HG03558 (cell line): Measurements from ENCODE around the gene TSEN54.

ENCODE experiments used
- ATAC-seq: cut with Tn5 transposase; IDR thresholded peaks from one replicate; pipeline ENCODE4 v1.9.1; 2021; ENCODE audit warnings: moderate number of reproducible peaks; ENCODE audit not compliant: unreplicated experiment; ENCODE audit errors: extremely low read depth

The TSEN54 gene

DNA sequence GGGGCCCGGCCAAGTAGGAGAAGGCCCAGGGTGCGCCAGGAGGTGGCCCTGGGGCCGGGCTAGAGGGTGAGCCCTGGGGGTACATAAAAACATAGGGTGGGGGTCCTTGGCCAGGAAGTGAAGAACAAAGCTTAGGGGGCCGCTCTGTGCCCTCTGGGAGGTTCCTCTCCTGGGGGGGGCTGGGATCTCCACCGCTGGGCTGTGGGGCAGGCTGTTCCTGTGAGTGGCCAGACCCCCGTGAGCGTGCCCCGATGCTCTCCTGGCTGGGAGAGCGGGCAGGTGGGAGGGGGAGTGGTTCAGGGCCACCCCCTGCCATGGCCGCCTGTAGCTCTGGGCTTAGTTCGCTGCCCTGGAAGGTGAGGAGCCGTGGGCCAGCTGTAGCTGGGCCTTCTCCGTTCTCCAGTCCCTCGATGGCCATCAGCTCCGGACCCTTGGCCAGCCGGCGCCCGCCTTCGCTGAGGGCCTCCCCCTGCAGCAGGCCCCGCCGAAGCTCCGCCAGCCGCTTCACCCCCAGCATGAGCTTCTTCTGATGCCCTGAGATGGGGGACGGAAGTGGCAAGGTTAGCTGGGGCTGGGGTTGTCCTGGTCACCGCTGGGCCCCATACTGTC, 13.5 kb upstream of the TSEN54 start:
- no peak for ATAC-seq

DNA sequence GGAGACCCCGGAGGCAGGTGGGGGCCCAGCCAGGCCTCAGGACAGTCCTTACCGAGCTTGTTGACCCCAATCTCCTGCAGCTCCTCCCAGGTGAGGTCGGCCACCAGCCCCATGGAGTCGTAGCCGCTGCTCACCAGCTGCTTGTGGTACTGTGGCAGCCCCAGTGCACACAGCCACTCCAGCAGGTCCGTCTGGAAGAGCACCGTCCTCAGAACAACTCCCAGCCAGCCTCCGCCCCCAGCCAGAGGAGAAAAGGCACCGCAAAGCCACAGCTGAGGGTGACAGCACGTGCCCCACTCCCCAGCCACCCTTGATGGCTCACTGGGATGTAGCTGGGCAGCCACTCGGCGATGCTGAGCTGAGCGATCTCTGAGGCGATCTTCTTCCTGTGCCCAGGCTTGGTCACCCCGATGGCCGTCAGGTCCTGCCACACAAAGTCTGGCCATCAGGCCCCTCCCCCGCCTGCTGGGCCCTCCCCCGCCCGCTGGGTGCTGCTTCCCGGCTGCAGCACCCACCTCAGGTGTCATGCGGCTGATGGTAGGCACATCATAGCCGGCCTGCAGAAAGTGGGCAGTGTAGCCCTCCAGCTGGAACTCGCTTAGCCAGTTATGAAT, 12.9 kb upstream of the TSEN54 start:
- ATAC-seq = no peak

DNA sequence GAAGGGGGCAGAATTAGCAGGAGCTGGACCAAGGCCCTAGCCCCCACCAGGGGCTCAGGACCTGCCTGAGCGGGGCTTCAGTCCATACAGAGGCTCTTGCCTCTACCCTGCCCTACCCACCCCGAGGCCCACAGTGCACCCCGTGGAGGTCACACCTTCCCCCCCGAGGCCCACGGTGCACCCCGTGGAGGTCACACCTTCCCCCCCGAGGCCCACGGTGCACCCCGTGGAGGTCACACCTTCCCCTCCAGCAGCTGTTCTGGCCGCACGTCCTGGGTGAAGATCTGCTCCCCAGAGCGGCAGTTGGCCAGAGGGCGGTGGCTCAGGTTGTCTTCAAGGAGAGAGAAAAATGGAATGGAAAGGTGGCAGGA, 12.4 kb upstream of the TSEN54 start:
- no peak for ATAC-seq

DNA sequence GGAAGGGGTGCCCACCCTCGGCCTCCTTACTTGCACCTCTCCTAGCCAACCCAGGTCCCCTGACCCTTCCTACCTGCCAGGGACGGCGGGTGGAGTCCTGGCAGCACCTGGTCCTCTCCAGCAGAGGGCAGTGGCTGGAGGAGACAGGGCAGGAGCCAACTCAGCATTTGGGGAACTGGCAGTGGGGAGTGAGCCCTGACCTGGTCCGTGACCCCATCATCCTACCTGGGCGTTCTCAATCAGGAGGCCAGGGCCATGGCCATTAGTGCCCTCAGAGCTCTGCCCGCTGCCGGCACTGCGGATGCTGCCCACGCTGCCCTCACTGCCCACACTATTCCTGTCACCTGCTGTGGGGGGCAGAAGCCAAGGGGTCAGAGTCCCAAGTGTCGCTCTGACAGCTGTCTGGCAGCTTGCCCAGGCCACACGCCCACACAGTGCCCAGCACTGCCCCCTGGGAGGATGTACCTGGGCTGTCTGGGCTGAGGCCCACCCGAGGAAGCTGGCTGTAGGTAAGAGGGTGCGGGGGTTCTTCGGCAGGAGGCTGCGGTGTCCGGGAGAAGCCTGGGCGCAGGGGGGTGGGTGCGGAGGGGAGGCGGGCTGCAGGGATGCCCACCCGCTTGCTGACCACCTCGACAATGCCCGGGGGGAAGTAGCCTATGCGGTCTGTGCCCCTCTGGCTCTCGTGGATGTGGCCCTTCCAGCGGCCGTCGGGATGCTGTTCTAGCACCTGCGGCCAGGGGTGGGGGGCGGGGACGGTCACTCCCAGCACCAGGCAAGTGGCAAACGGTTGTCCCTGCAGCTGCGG, 11.8 kb upstream of the TSEN54 start:
- ATAC-seq = no peak

DNA sequence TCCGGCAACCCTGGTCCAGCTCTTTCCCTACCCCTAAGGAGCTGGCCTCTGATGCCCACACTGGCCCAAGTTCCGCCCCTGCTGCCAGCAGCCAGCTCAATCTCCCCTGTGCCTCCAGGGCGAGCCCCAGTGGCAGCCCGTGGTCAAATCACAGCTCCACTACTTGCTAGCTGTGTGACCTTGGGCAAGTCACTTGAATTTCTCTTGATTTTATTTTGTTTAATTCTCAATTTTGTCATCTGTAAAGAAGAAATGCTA, 11.2 kb upstream of the TSEN54 start:
- ATAC-seq = no peak

DNA sequence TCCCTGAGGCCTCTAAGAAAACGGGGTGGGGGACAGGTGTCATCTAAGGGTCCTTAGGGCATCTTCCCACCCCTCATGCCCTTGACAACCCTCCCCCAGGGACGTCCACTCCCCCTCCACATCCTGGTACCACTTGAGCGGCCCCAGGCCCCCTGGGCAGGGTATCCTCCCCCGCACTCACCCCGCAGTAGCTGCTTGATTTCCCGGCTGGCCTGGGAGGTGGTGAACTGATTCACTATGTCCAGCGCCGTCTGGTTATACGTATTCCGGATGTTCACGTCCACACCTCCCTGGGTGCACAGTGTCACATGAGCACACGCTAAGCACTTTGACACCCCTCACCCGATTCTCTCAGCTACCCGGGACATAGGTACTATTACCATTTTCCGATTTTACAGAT, 10.7 kb upstream of the TSEN54 start:
- no peak for ATAC-seq

DNA sequence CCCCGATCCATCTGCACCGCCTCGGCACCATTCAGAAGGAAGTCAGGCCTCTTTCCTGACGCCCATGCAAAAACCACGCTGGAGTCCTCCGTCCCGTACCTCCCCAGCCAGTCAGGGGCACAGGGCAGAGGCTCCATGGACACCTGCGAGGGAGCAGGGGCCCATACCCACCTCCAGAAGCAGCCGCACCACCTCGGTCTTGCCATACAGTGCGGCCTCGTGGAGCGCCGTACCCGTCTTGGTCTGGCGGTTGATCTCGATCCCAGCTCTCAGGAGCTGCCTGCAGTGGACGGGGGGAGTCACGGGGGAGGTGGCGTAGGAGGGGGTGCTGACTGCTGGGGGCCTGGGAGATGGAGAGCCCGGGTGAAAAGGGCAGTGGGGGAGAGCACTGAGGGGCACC, 10.2 kb upstream of the TSEN54 start:
- ATAC-seq = no peak

DNA sequence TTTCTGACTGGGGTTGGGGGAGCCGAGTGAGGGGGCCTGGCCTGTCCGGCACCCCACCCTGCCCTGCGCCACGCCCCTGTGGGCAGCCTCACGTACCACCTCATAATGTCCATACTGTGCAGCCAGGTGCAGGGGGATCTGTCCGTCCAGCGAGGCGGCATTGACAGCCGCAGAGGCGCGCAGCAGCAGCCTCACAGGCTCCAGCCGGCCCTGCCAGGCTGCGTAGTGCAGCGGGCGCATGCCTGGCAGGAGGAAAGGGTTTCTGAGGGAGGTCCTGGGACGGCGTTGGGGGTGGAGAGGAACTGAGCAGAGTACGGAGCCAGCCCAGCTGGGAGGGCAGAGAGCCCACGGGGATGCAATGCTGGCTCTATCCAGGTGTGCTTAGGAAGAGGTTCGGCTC, 9.4 kb upstream of the TSEN54 start:
- no peak for ATAC-seq

DNA sequence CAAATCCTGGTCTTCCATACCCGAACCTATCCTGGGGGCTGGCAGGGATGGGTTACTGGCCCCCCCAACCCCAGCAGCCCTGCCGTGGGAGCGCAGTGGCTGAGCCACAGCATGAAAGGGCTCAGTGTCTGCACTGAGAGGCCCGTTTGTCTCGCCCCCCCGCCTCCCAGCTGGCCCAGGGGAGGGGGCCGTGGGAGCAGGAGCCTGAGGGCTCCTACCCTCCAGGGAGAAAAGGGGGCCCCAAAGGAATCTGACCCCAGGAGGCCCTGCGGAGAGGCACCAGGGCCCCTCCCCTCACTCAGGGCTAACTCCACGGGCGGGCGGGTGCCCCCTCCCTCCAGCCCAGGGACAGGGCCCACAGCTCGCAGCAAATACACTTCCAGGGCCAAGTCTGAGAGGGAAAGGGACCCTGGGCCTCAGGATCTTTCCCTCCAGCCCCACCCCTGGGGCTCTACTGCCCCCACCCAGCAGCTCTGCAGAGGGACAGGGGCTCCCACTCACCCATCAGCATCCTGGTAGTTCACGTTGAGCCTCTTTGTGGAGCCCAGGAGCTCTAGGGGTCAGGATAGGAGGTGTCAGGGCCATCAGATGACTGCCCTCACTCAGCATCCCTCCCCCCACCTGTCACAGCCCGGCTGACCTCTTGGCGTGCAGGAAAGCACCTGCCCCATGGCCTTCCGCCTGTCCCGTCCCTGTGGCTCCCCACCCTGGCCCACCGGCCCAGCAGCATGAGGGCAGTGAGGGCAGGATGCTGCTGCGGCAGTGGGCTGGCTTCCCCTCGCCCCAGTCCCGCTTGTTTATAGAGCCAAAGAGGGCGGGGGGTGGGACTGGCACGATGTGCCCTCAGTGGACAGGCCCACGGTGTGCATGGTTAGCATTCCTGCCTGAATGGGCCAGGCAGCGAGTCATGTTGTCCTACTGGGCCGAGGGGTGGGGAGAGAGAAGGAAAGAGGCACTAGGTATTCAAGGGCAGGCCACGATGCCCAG, 8.3 kb upstream of the TSEN54 start:
- no peak for ATAC-seq

DNA sequence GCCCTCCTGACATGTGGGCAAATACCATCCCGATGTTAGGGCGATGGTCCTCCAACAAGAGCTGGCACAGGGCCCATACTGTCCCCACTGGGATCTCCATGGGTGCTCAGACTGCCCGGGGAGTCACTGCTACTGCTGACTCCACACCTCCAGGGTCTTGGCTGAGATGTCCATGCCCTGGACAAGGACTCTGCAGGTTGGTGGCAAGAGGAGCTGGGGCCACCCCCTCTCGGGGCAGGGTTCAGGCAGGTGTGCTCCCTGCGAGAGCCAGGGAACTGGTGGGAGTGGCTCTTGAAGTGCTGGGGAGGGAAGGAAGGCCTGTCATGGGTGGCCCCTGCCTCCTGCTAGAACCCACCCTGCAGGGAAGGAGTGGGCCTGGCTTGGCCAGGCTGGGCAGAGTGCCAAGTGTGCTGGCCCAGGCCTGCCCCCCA, 7.4 kb upstream of the TSEN54 start:
- no peak for ATAC-seq

DNA sequence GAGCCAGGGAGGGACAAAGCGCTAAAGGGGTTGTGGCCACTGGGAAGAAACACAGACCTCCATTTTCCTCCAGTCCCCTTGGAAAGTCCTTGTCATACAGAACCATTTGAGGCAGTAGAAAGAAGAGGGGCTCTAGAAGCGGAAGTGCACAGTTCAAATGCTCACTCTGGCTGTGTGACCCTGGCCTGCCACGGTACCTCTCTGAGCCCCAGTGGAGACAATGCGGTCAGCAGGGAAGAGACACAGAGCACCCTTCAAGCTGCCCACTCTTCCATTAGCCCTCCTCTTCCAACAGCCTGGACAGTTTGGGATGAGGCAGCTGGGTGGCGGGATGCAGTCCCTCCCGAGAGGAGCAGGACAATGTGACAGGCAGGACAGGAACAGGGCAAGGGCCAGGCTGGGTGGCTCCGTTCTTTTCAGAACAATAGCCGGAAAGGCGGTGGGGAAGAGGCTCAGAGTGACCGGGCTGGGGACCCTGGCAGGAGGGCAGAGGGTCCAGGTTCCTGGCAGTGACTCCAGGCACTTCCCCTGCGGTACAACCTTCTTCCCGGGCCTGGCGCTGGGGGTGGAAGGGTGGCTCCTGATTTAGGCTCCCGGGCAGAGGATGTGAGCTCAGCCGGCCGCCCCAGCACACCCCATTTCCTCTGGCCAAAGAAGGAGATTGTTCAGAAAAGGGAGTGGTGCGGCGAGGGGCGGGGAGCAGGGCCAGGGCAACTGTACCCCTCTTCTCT, 6.6 kb upstream of the TSEN54 start:
- ATAC-seq = no peak

DNA sequence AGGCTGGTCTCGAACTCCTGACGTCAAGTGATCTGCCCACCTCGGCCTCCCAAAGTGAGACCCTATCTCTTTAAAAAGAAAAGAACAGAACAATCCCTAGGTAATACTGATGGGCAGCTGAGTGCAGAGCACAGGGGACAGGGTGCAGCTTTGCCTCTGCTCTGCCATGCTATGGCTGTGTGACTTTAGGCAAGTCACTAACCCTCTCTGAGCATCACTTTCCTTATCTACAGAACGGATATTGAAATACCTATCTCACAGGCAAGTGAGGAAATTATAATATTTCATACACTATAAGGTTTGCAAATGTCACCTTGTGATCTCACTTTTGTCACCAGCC, 5.1 kb upstream of the TSEN54 start:
- no peak for ATAC-seq

DNA sequence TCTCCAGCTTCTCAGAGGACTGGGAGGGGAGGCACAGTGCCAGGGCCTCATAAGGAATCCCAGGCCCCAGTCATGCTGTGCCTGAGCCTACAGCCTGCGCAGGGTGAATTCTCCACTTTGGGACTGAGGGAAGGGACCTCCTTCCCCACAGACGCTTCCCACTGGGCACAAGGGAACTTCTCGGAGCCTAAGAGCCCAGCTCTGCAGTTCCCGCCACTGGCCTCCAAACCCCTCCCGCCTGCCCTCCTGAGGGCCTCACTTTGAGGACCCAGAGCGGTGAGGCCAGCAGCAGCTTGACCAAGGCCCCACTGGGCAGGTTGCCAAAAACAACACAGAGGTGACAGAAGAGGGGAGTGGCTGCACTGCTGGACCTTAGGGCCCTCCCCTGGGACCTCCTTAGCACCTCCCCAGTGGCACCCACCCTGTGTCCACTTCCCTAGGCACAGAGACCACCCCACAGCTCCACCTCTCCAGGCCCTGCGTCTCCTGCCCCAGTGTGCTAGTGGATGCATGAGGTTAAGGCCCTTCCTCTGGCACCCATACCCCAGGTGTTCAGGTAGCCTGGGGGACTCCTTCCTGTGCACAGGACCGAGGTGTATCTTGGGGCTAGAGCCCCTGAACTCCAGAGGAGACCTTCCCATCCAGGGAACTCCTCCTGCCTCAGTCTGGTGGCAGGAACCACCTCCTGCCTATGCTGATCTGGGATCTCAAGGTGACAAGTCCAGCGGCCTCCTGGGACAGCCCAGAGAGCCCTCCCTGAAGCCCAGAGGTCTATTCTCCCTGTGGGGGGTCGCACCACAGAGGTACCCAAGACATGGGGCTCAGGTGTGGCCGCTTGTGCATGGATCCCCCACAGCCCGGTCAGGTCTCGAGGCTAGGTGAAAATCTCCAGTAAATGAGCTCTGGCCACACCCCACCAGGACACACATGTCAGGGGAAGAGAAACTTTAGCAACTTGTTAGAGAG, 4.4 kb upstream of the TSEN54 start:
- no peak for ATAC-seq

DNA sequence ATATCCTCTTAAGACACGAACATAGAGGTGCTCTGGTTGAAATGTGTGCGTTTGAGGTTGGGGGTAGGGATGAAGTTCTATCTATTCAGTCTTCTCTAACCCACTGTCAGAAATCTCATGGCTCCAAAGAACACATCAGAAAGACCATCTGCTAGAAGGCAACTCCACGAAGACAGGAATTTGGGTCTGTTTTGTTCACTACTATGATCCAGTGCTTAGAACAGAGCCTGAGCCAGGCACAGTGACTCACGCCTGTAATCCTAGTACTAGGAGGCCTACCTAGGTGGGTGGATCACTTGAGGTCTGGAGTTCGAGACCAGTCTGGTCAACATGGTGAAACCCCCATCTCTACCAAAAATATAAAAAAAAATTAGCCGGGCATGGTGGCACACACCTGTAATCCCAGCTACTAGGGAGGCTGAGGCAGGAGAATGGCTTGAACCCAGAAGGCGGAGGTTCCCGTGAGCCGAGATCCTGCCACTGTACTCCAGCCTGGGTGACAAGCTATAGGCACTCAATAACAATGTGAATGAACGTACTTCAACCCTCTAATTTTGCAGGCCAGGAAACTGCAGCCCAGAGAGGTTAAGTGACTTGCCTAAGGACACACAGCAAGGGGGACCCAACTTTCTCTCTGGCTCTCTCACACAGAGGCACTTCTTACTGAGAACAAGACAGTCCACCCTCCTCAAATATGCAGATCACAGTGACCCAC, 3.2 kb upstream of the TSEN54 start:
- ATAC-seq = no peak

DNA sequence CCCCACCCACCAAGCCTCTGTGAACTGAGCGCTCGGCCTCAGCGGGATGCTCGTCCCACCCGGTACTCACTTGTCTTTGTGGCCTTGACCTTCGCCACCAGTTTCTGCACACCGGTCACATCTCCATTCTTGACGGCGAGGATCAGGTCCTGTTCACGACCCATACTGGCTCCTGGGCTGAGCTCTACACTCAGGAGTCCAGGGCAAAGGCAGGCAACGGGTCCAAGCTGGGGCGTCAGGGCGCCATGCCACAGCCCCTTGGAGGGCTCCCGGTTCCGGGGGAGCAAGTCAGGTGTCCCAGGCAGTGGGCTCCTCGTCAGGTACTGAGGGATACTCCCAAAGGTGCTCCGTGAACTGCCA, 2.7 kb upstream of the TSEN54 start:
- no peak for ATAC-seq

DNA sequence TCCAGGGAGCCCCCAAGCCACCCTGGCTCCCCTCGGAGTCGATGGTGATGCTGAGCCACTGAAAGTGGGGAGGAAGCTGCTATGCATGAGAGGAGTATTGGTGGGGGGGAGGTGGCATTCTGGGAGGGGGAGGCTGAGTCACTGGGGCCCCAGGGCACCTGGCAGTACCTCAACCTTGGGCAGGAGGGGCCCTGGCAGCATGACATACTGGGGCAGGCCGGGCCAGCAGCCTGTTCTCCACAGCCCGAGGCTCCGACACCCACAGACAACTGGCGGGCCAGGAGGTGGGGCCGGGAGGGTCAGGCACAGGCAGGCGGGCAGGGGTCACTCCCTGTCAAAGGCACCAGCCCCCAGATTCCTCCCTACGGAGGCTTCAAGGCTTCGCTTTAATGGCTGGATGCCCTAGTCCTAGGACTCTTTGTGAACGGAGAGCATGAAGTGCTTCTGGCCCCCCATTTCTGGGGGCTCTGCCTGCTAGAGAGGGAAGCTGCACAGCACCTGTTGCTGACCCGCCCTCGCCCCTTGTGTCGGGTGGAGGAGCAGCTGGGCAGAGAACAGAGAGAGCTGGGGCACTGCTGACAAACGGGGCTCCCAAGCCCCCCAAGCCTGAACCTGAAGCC, 1.9 kb upstream of the TSEN54 start:
- ATAC-seq = no peak

DNA sequence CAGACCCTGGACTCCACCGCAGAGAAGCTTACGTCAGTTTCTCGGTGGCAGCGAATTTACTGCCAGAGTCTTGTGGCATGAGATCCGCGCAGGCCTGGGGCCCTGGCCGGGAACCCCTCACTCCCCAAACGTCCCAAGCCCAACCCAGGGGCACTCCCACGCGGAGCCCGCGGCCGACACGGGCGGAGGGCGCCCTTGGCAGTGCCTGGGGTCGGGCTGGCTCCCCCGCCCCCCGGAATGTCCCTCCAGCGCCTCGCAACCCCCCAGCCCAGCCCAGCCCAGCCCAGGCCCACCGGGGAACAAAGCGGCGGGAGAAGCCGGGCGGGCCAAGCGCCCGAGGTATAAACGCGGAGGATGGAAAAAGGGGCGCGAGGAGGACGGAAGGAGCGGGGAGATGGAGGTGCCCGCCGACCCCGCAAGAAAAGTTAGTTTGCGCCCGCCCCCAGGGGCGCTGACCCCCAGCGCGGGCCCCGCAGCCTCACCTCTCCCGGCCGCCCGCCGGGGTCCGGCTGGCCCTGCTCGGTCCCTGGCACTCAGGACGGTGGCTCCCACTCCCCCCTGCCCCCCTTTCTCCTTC, 1.3 kb upstream of the TSEN54 start:
- ATAC-seq = no peak
